SJCRH30 (cell line): Measurements from ENCODE around the gene ARL2BP. TPM values are rescaled to one million over a fixed set of nuclear protein-coding genes. Genes with fewer than 3 reads are reported as not detected.

Source experiments
- DNase-seq, 2 experiments: peaks; one replicate each; pipeline ENCODE4 v3.0.0-alpha.2; 2015 to 2020
- H3K27ac ChIP-seq: fragments of 250-450 bp; sonication (Bioruptor Pico); 2 replicates; pipeline ENCODE4 v1.5.1; 2020; ENCODE audit warnings: mild to moderate bottlenecking, moderate library complexity
- H3K27me3 ChIP-seq: fragments of 250-450 bp; sonication (Bioruptor Pico); 2 replicates; pipeline ENCODE4 v1.5.1; 2020; ENCODE audit warnings: mild to moderate bottlenecking, moderate library complexity
- H3K36me3 ChIP-seq: fragments of 250-450 bp; sonication (Bioruptor Pico); 2 replicates; pipeline ENCODE4 v1.5.1; 2020; ENCODE audit warnings: mild to moderate bottlenecking, moderate library complexity
- H3K4me1 ChIP-seq: fragments of 250-450 bp; sonication (Bioruptor Pico); 2 replicates; pipeline ENCODE4 v1.5.1; 2020; ENCODE audit warnings: mild to moderate bottlenecking, moderate library complexity
- H3K4me3 ChIP-seq: fragments of 250-450 bp; sonication (Bioruptor Pico); 2 replicates; pipeline ENCODE4 v1.5.1; 2020; ENCODE audit warnings: mild to moderate bottlenecking, moderate library complexity
- H3K9me3 ChIP-seq: fragments of 250-450 bp; sonication (Bioruptor Pico); replicated peaks from 2 replicates; pipeline ENCODE4 v1.5.1; 2020; ENCODE audit warnings: mild to moderate bottlenecking, moderate library complexity
- total RNA-seq: library from RNA; depleted of rRNA; stranded (reverse); fragments of >200 nt; shearing (Covaris generic); gene quantifications from 2 replicates; pipeline ENCODE4 v1.2.3, GENCODE V29; 2014

Gene ARL2BP
- total RNA-seq, 1 experiment from 2014 or later: 67.0 TPM

GRCh38 chr16:57279780-57280638 is 35.0 kb downstream of the ARL2BP start:
- Histone ChIP-seq H3K27me3 (peaks cover 19% of the 10 kb centered on the region; the same call in 1 of the 2 replicates), H3K4me3 (no peak overlapping the region), H3K9me3 (no peaks in the 10 kb centered on the region), H3K4me1 (peaks cover 21% of the 10 kb centered on the region), H3K36me3 (no peaks in the 10 kb centered on the region), H3K27ac (no peak overlapping the region)
- DNase-seq: no peak

- peaks cover 22% of the 10 kb centered on the region; the same call in 1 of the 2 replicates for H3K27me3 ChIP-seq
- H3K36me3 ChIP-seq: no peaks in the 10 kb centered on the region
- DNase-seq: no peak
- H3K9me3 ChIP-seq: no peaks in the 10 kb centered on the region
- H3K4me3 ChIP-seq: no peak overlapping the region
- peaks cover 18% of the 10 kb centered on the region for H3K4me1 ChIP-seq
- no peak overlapping the region for H3K27ac ChIP-seq
These were observed 36.7 kb downstream of the ARL2BP start for GRCh38 chr16:57281791-57282190.

- Histone ChIP-seq H3K27me3 (peaks cover 22% of the 10 kb centered on the region; the same call in 1 of the 2 replicates), H3K27ac (no peak overlapping the region), H3K9me3 (no peaks in the 10 kb centered on the region), H3K36me3 (no peaks in the 10 kb centered on the region), H3K4me1 (peaks cover 9% of the 10 kb centered on the region), H3K4me3 (no peak overlapping the region)
- no peak for DNase-seq
These were observed 37.6 kb downstream of the ARL2BP start for GRCh38 chr16:57282510-57283213.

DNA sequence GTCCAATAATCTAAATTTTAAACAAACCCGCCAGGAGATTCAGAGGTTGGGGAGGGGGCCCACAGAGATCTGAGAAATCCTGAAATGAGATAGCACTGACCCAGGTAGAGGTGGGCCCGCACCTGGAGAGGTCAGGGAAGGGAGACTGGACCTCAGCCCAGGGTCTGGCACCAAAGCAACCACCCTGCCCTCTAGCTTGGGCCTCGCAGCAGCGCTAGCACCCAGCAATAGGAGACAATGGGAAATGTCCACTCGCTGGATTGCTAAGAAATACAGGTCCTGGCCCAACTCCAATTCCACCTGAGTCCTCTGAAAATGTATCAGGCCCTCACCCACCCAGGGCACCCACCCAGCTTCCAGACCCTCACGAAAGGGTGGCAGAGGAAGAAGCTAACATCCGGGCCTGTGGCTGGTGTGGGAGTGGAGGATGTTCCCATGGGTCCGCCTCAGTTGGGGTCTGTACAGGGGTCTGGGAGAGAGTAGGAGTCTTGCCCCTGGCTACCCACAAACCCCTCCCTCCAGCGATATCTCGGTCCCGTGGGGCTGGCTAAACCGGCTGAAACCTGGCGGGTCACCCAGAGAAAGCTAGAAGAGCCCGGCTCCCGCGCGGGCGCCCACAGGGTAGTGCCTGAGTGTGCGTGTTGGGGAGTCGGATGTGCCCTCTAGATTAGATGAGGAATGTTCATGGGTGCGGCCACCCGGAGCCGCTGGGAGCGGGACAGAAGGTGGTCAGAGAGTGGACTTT is 38.3 kb downstream of the ARL2BP start:
- DNase-seq: no peak
- Histone ChIP-seq H3K27ac (no peak overlapping the region), H3K4me3 (no peak overlapping the region), H3K27me3 (peaks cover 22% of the 10 kb centered on the region; the same call in 1 of the 2 replicates), H3K36me3 (no peaks in the 10 kb centered on the region), H3K9me3 (no peaks in the 10 kb centered on the region), H3K4me1 (peaks cover 2% of the 10 kb centered on the region)

DNA sequence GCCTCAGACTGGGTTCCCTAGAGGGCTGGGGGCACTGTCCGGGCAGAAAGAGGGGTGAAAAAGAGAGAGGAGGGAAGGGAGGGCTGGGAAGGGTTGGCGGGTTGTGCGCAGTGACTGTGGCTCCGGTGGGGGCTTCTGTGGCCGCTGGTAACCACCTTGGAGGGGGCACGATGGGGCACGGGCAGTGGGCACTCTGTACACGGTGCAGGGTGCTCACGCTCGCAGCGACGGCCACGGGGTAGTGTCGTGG is 38.8 kb downstream of the ARL2BP start:
- Histone ChIP-seq H3K27ac (no peak overlapping the region), H3K4me1 (no peaks in the 10 kb centered on the region; the same call in 1 of the 2 replicates), H3K9me3 (no peaks in the 10 kb centered on the region), H3K27me3 (peaks cover 22% of the 10 kb centered on the region; the same call in 1 of the 2 replicates), H3K4me3 (no peak overlapping the region), H3K36me3 (no peaks in the 10 kb centered on the region)
- no peak for DNase-seq

- peak; percentile 52 to 74 for DNase-seq
- Histone ChIP-seq H3K27ac (no peak within 1 kb of the TSS), H3K9me3 (no peaks in the 10 kb centered on the region), H3K4me1 (no peaks in the 10 kb centered on the region; the same call in 1 of the 2 replicates), H3K36me3 (no peaks in the 10 kb centered on the region), H3K4me3 (peak within 1 kb of the TSS; percentile 58), H3K27me3 (peaks cover 22% of the 10 kb centered on the region; the same call in 1 of the 2 replicates)
These were observed 39.3 kb downstream of the ARL2BP start, which contains the start of gene PLLP for GRCh38 chr16:57284209-57284951. Gene PLLP (minus strand): TSS chr16:57284672. CDS start chr16:57284540, 132 bp downstream.

- Histone ChIP-seq H3K27me3 (peaks cover 22% of the 10 kb centered on the region; the same call in 1 of the 2 replicates), H3K27ac (no peak overlapping the region), H3K36me3 (no peaks in the 10 kb centered on the region), H3K4me3 (peak overlapping the region; percentile 58), H3K4me1 (peaks cover 3% of the 10 kb centered on the region; the same call in 1 of the 2 replicates), H3K9me3 (no peaks in the 10 kb centered on the region)
- DNase-seq: no peak
These were observed 39.9 kb downstream of the ARL2BP start for GRCh38 chr16:57284952-57285363.

DNA sequence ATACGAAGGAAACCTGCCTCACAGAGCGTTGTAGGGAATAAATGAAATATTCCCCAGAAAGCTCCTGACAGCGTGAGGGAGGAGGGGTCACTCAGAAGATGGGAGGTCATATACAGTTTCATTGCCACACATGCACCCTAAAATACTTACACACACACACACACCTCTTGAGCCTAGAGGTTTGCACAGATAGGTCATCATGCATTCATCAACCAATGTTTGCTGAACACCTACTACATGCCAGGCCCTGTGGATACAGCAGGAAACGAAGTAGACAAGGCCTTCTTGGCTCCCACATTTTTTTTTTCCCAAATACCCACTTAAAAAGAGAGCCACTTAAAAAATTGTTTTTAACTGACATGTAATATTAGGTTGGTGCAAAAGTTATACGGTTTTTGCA is 40.3 kb downstream of the ARL2BP start:
- Histone ChIP-seq H3K27ac (no peak overlapping the region), H3K36me3 (no peaks in the 10 kb centered on the region), H3K27me3 (peaks cover 22% of the 10 kb centered on the region; the same call in 1 of the 2 replicates), H3K4me3 (no peak overlapping the region), H3K4me1 (peaks cover 7% of the 10 kb centered on the region; the same call in 1 of the 2 replicates), H3K9me3 (no peaks in the 10 kb centered on the region)
- no peak for DNase-seq

DNA sequence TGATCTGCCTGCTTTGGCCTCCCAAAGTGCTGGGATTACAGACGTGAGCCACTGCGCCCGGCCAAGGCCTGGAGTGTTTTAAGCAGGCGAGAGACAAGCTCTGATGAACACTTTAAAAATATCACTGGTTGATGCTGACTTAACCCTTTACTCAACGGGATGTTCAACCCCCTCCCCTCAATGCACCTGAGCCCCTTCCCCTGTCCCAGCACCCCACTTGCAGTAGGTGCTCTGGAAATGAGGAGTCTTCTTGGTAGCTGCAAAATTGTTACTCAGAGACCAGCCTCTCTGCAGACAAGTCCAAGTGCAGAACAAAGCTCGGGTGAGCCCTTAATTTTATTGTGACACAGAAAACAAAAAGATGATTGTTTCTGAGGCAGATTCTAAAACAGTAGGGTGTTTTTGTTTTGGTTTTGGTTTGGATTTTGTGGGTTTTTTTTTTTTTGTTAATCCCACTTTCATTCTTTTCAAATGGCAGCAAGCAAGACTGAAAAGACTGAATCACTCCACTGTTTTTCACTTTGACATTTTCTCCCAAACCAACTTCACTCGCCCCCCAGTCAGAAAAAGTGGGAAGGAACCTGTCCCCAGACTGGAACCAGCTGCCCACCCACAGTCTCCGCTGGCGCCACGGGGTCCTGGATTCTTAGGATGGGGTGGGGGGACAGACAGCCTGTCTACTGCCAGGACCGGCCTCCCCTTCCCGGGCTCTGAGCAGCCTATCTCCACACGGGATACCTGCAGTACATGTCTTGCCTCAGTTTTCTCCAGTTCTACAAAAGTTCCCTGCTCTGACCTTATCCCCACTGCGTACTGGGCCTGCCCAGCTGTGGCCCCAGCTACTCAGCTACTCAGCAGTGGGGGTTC is 44.6 kb downstream of the ARL2BP start:
- Histone ChIP-seq H3K27ac (no peak overlapping the region), H3K4me3 (no peak overlapping the region), H3K27me3 (peaks cover 6% of the 10 kb centered on the region; the same call in 1 of the 2 replicates), H3K4me1 (peaks cover 8% of the 10 kb centered on the region; the same call in 1 of the 2 replicates), H3K36me3 (no peaks in the 10 kb centered on the region), H3K9me3 (no peaks in the 10 kb centered on the region)
- peak in 1 of 2 experiments; percentile 40 for DNase-seq

DNA sequence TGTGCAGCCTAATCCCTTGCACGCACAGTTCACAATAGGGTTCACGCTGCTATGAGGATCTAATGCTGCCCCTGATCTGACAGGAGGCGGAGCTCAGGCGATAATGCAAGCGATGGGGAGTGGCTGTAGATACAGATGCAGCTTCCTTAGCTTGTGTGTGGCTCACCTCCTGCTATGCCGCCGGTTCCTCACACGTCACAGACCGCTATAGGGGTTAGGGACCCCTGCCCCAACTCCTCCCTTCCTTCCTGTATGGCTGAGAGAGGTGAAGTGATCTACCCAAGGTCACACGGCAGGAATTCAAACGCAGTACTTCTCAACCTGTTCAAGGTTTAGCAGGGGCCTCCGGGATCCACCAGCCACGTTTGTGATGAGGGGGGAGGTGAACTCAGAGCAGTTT is 52.8 kb downstream of the ARL2BP start:
- no peaks in the 10 kb centered on the region for H3K36me3 ChIP-seq
- no peaks in the 10 kb centered on the region for H3K27me3 ChIP-seq
- peaks cover 5% of the 10 kb centered on the region; the same call in 1 of the 2 replicates for H3K4me1 ChIP-seq
- peak in 1 of 2 experiments; percentile 32 for DNase-seq
- H3K9me3 ChIP-seq: no peaks in the 10 kb centered on the region
- no peak overlapping the region for H3K4me3 ChIP-seq
- no peak overlapping the region for H3K27ac ChIP-seq

DNA sequence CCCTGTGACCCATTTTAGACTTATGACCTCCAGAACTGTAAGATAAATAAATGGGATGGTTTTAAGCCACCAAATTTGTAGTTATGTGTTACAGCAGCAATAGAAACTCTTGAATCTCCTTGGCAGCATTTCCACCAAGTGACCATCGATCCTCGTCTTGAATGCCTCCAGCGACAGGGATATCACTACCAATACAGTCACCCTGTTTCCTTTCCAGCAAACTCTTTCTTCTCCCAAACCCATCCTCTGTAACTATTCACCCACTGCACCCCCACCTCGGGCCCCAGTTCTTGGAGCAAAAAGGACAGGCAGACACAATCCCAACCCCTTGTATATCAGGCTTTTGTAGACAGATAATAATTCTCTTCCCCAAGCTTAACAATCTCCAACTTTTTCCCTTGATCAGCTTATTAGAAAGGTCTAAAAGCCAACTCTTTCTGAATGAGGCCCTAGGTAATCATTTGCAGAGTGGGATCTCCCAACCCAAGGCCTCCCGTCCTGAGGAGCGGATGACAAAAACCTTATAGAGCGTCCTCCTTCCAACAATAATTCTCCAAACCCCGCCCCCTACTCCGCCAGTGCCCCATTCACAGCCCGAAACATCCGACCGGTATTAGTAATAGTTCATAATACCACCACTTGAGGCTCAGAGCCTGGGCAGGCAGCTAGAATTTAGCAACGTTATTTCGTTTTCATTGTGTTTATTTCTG is 54.1 kb downstream of the ARL2BP start:
- no peaks in the 10 kb centered on the region for H3K9me3 ChIP-seq
- H3K4me3 ChIP-seq: peak overlapping the region; percentile 66
- peaks cover 5% of the 10 kb centered on the region; the same call in 1 of the 2 replicates for H3K4me1 ChIP-seq
- DNase-seq: peak; percentile 81 to 87
- no peaks in the 10 kb centered on the region for H3K27me3 ChIP-seq
- peak overlapping the region; percentile 1; the same call in 1 of the 2 replicates for H3K27ac ChIP-seq
- H3K36me3 ChIP-seq: no peaks in the 10 kb centered on the region

DNA sequence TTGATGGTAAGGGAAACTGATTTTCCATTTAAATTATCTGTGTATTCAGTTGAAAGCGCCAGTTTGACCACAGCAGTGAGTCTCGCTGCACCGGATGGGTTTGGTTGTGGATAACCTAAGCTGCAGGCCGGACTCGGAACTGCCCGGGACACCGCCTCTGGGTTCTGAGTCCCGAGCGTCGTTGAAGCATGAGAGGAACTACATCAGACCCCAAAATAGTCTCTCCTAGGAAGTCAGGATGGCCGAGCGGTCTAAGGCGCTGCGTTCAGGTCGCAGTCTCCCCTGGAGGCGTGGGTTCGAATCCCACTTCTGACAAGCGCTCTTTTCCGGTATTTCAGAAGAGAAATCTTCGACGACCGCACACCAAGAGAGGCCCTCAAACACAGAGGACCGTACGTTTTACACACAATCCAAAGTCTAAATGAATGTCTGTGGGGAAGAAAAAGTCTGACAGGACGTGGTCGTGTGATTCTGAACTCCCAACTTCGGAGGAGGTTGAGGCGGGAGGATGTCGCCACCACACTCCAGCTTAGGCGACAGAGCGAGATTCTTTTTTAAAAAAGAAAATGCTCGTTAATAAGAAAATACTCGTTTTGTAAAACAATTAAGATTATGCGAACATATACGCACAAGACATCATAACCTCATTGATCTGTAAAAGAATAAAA is 54.8 kb downstream of the ARL2BP start:
- no peaks in the 10 kb centered on the region for H3K36me3 ChIP-seq
- no peaks in the 10 kb centered on the region for H3K9me3 ChIP-seq
- DNase-seq: peak; percentile 92 to 97
- peak overlapping the region; percentile 1; the same call in 1 of the 2 replicates for H3K27ac ChIP-seq
- peaks cover 5% of the 10 kb centered on the region; the same call in 1 of the 2 replicates for H3K4me1 ChIP-seq
- H3K27me3 ChIP-seq: no peaks in the 10 kb centered on the region
- H3K4me3 ChIP-seq: peak overlapping the region; percentile 66
